GM23338 (cell line): Measurements from ENCODE around the gene ARAP1. TPM values are rescaled to one million over a fixed set of nuclear protein-coding genes. Genes with fewer than 3 reads are reported as not detected.

Experiments used
- ATAC-seq: fragments of 200-7000 bp; cut with Tn5 transposase; 3 replicates; pipeline ENCODE4 v1.9.1; 2020
- DNase-seq: peaks from one replicate; pipeline ENCODE4 v3.0.0-alpha.2; 2015; ENCODE audit warnings: low spot score
- H2AFZ ChIP-seq: fragments of 200-600 bp; sonication (generic); 2 replicates; pipeline ENCODE4 v1.8.0; 2016; ENCODE audit warnings: antibody characterized with exemption, mild to moderate bottlenecking, moderate library complexity
- H3F3A ChIP-seq: fragments of 200-600 bp; sonication (generic); replicated peaks from 2 replicates; pipeline ENCODE4 v1.8.0; 2017; ENCODE audit warnings: antibody characterized with exemption, mixed run types, low read depth
- H3K27ac ChIP-seq: fragments of 200-600 bp; sonication (generic); 2 replicates; pipeline ENCODE4 v1.6.1; 2016; ENCODE audit warnings: low read depth
- H3K27me3 ChIP-seq: fragments of 200-600 bp; sonication (generic); 2 replicates; pipeline ENCODE4 v1.8.0; 2016; ENCODE audit warnings: mild to moderate bottlenecking, mixed run types, moderate library complexity; ENCODE audit not compliant: insufficient read depth
- H3K36me3 ChIP-seq: fragments of 200-600 bp; sonication (generic); 2 replicates; pipeline ENCODE4 v1.8.0; 2016; ENCODE audit warnings: mild to moderate bottlenecking; ENCODE audit not compliant: insufficient read depth
- H3K4me1 ChIP-seq: fragments of 200-600 bp; sonication (generic); 2 replicates; pipeline ENCODE4 v1.8.0; 2016; ENCODE audit warnings: mild to moderate bottlenecking, moderate library complexity; ENCODE audit not compliant: insufficient read depth
- H3K4me2 ChIP-seq: fragments of 200-600 bp; sonication (generic); 2 replicates; pipeline ENCODE4 v1.7.1; 2017; ENCODE audit warnings: mixed run types
- H3K4me3 ChIP-seq: fragments of 200-600 bp; sonication (generic); 2 replicates; pipeline ENCODE4 v1.6.1; 2016; ENCODE audit warnings: mixed run types
- H3K79me2 ChIP-seq: fragments of 200-600 bp; sonication (generic); replicated peaks from 2 replicates; pipeline ENCODE4 v1.8.0; 2017; ENCODE audit warnings: mild to moderate bottlenecking; ENCODE audit not compliant: insufficient read depth
- H3K9me2 ChIP-seq: fragments of 200-600 bp; sonication (generic); 2 replicates; pipeline ENCODE4 v1.8.0; 2017; ENCODE audit not compliant: insufficient read depth
- H4K20me1 ChIP-seq: fragments of 200-600 bp; sonication (generic); replicated peaks from 2 replicates; pipeline ENCODE4 v1.8.0; 2017; ENCODE audit warnings: mild to moderate bottlenecking; ENCODE audit not compliant: insufficient read depth
- H3K27ac Mint-ChIP-seq: 2 replicates; pipeline ENCODE4 v1.8.0; 2020; ENCODE audit warnings: inconsistent platforms, mild to moderate bottlenecking, moderate library complexity, mixed read lengths
- H3K27me3 Mint-ChIP-seq: 3 replicates; pipeline ENCODE4 v1.8.0; 2022; ENCODE audit warnings: low read depth, mild to moderate bottlenecking, moderate library complexity, mixed read lengths, inconsistent platforms; ENCODE audit not compliant: insufficient read depth, poor library complexity
- H3K36me3 Mint-ChIP-seq: 3 replicates; pipeline ENCODE4 v1.8.0; 2021; ENCODE audit warnings: low read depth, mild to moderate bottlenecking, inconsistent platforms, moderate library complexity, mixed read lengths
- H3K4me1 Mint-ChIP-seq: 3 replicates; pipeline ENCODE4 v1.8.0; 2020; ENCODE audit warnings: mild to moderate bottlenecking, inconsistent platforms, mixed read lengths
- H3K4me3 Mint-ChIP-seq: 3 replicates; pipeline ENCODE4 v1.8.0; 2021; ENCODE audit warnings: moderate library complexity, mild to moderate bottlenecking, inconsistent platforms, mixed read lengths
- H3K9me3 Mint-ChIP-seq: 3 replicates; pipeline ENCODE4 v1.8.0; 2020; ENCODE audit warnings: moderate library complexity, mild to moderate bottlenecking, inconsistent platforms, mixed read lengths
- CREB1 ChIP-seq: fragments of 250-450 bp; sonication (Bioruptor Pico); IDR thresholded peaks from 2 replicates; pipeline ENCODE4 v1.5.0; 2020; ENCODE audit warnings: low read depth, mild to moderate bottlenecking, moderate library complexity
- CTCF ChIP-seq, 2 experiments: fragments of 200-600 bp in 1 of 2; sonication (generic) in 1 of 2; conservative IDR thresholded peaks; 2 replicates each; pipeline versions ENCODE4 v1.5.1 to v1.6.1; 2016 to 2017; ENCODE audit warnings: antibody characterized with exemption in 2 of 2, low read depth in 2 of 2, mild to moderate bottlenecking in 2 of 2, moderate library complexity in 1 of 2
- ETS1 ChIP-seq: IDR thresholded peaks from 2 replicates; pipeline ENCODE4 v1.6.1; 2016; ENCODE audit warnings: antibody characterized with exemption
- EZH2 ChIP-seq: fragments of 200-600 bp; sonication (generic); IDR thresholded peaks from one replicate; pipeline ENCODE4 v1.8.0; 2017; ENCODE audit warnings: antibody characterized with exemption, mild to moderate bottlenecking, low read depth; ENCODE audit not compliant: unreplicated experiment
- EZH2phosphoT487 ChIP-seq: fragments of 200-600 bp; sonication (generic); IDR thresholded peaks from one replicate; pipeline ENCODE4 v1.8.1; 2018; ENCODE audit warnings: antibody characterized with exemption; ENCODE audit not compliant: unreplicated experiment
- JUNB ChIP-seq: IDR thresholded peaks from one replicate; pipeline ENCODE4 v1.6.1; 2016; ENCODE audit warnings: antibody characterized with exemption; ENCODE audit not compliant: unreplicated experiment
- NANOG ChIP-seq: IDR thresholded peaks from 2 replicates; pipeline ENCODE4 v1.6.1; 2016; ENCODE audit warnings: antibody characterized with exemption, borderline replicate concordance
- POLR2AphosphoS5 ChIP-seq: IDR thresholded peaks from 2 replicates; pipeline ENCODE4 v1.6.1; 2016; ENCODE audit warnings: antibody characterized with exemption, low read depth
- REST ChIP-seq: IDR thresholded peaks from one replicate; pipeline ENCODE4 v1.6.1; 2018; ENCODE audit warnings: antibody characterized with exemption; ENCODE audit not compliant: unreplicated experiment
- STAT1 ChIP-seq: IDR thresholded peaks from one replicate; pipeline ENCODE4 v1.6.1; 2016; ENCODE audit warnings: antibody characterized with exemption; ENCODE audit not compliant: unreplicated experiment
- ZNF114 ChIP-seq: fragments of 250-450 bp; sonication (Bioruptor Pico); IDR thresholded peaks from 2 replicates; pipeline ENCODE4 v1.5.0; 2020; ENCODE audit warnings: mild to moderate bottlenecking, moderate library complexity
- ZNF331 ChIP-seq: fragments of 250-450 bp; sonication (Bioruptor Pico); IDR thresholded peaks from 2 replicates; pipeline ENCODE4 v1.5.0; 2020; ENCODE audit warnings: low read depth, mild to moderate bottlenecking, moderate library complexity
- ZNF462 ChIP-seq: fragments of 250-450 bp; sonication (Bioruptor Pico); IDR thresholded peaks from 2 replicates; pipeline ENCODE4 v1.5.0; 2020; ENCODE audit warnings: mild to moderate bottlenecking, moderate library complexity
- polyA plus RNA-seq: library from polyadenylated mRNA; unstranded; fragments of >200 nt; fragmentation: Nextera tagmentation; extraction: Ambion mirVana; gene quantifications from 2 replicates; pipeline ENCODE4 v1.2.1, GENCODE V29; 2016
- total RNA-seq: library from RNA; depleted of rRNA; stranded (reverse); fragments of >200 nt; shearing (Covaris generic); gene quantifications from 2 replicates; pipeline ENCODE4 v1.2.3, GENCODE V29; 2014

ARAP1 gene
- total and polyA plus RNA-seq, 2 experiments from 2014 or later = 24.5 to 116 TPM

- H4K20me1 ChIP-seq = no peaks in the 10 kb centered on the region; the same call in 1 of the 2 replicates
These were observed 108.7 kb downstream of the ARAP1 start for GRCh38 chr11:72643547-72643946.

More at GRCh38 chr11:72643547-72643946, 108.7 kb downstream of the ARAP1 start:
- Mint-ChIP-seq H3K4me3 (peak overlapping the region; percentile 48), H3K27ac (no peak overlapping the region), H3K36me3 (no peaks in the 10 kb centered on the region), H3K27me3 (peaks cover 10% of the 10 kb centered on the region), H3K4me1 (no peaks in the 10 kb centered on the region), H3K9me3 (no peaks in the 10 kb centered on the region)
- no peaks in the 10 kb centered on the region for H3K36me3 ChIP-seq
- DNase-seq = no peak
- H2AFZ ChIP-seq = 0 out of 2 replicates have a peak overlapping the region, but pooled peaks have one; percentile 47
- no peak overlapping the region for H3K27ac ChIP-seq
- TF ChIP-seq POLR2AphosphoS5 (no peak), ETS1 (no peak), CTCF (conservative IDR thresholded peaks at IDR 0.05; ENCODE audit: low read depth in 2 of 2) (no peak), STAT1 (no peak), REST (no peak), EZH2 (no peak), NANOG (no peak), ZNF331 (CRISPR knock-in tag) (no peak), CREB1 (no peak), ZNF462 (CRISPR knock-in tag) (no peak), ZNF114 (CRISPR knock-in tag) (no peak), EZH2phosphoT487 (no peak), JUNB (no peak)
- H3K79me2 ChIP-seq = no peaks in the 10 kb centered on the region
- no peak for ATAC-seq
- H3K4me1 ChIP-seq = no peaks in the 10 kb centered on the region; the same call in 1 of the 2 replicates
- H3F3A ChIP-seq = no peaks in the 10 kb centered on the region
- H3K4me3 ChIP-seq = peak overlapping the region; percentile 66
- no peaks in the 10 kb centered on the region for H3K9me2 ChIP-seq
- H3K4me2 ChIP-seq = peak overlapping the region; percentile 82
- peaks cover 41% of the 10 kb centered on the region for H3K27me3 ChIP-seq
